Aorta (tissue), 4 donors: ENCODE measurements around the gene EPOP. TPM values are rescaled to one million over a fixed set of nuclear protein-coding genes. Genes with fewer than 3 reads are reported as not detected.

ENCODE experiments used
- microRNA-seq, 2 donors: library from miRNA; unstranded; fragments of <30 nt; microRNA quantifications; one replicate each; pipeline ENCODE4 v1.2.0, GENCODE V29; 2020
- polyA plus RNA-seq, 2 donors: library from polyadenylated mRNA; stranded (reverse); fragments of 200-250 nt; gene quantifications; one replicate each; pipeline ENCODE4 v1.2.3, GENCODE V29; 2013
- total RNA-seq, 2 donors: library from RNA; stranded (reverse); fragmentation: NEBNext Ultra II Directional; extraction: Animal tissue kit (Norgen Biotek cat#: 25700); gene quantifications; one replicate each; pipeline ENCODE4 v1.2.1, GENCODE V29; 2021
- donor health status: healthy with polysubstance abuse.
- donor health status: Bipolar disorder and iron deficiency.
- donor health status: DM: no; HTN: no; CAD: no.
- donor health status: DM: yes; HTN: yes; CAD: no.

Gene EPOP
- total and polyA plus RNA-seq, 4 donors, result 0.64 to 1.5 (median 1.3) TPM; not detected in 1

Small RNAs within 50 kb of the gene (microRNA-seq; reads per million reads assigned to microRNA genes)
- gene MIR4726, result 0 to 2.0 reads per million in 2 donors
- 0 reads per million in 2 donors for gene MIR4734

Other genes starting within 250 kb of the EPOP start
- gene ARHGAP23, start 246.5 kb downstream of the EPOP start, total RNA-seq, result 100 to 1,000 TPM; 110 to 126 TPM
- 10 to 100 TPM in 1 of 2 donors, 1 to 10 TPM in 1; 6.9 to 31.6 TPM for gene ARHGAP23, start 246.5 kb downstream of the EPOP start, polyA plus RNA-seq
- under 1 TPM; 0.84 to 0.99 TPM for gene SRCIN1, start 69.0 kb downstream of the EPOP start, total RNA-seq
- under 1 TPM; 0.38 to 0.41 TPM for gene SRCIN1, start 69.0 kb downstream of the EPOP start, polyA plus RNA-seq
- gene MLLT6, start 30.3 kb upstream of the EPOP start, total RNA-seq, result 100 to 1,000 TPM; 124 to 195 TPM
- 10 to 100 TPM; 28.7 to 70.1 TPM for gene MLLT6, start 30.3 kb upstream of the EPOP start, polyA plus RNA-seq
- gene CISD3, start 55.4 kb upstream of the EPOP start, total RNA-seq, result 10 to 100 TPM; 18.3 to 18.8 TPM
- 10 to 100 TPM; 42.4 to 59.0 TPM for gene CISD3, start 55.4 kb upstream of the EPOP start, polyA plus RNA-seq
- gene PCGF2, start 73.4 kb upstream of the EPOP start, total RNA-seq, result 10 to 100 TPM; 61.4 to 75.5 TPM
- 10 to 100 TPM; 32.8 to 33.2 TPM for gene PCGF2, start 73.4 kb upstream of the EPOP start, polyA plus RNA-seq
- gene PSMB3, start 77.8 kb upstream of the EPOP start, total RNA-seq, result 100 to 1,000 TPM in 1 of 2 donors, 10 to 100 TPM in 1; 99.9 to 109 TPM
- gene PSMB3, start 77.8 kb upstream of the EPOP start, polyA plus RNA-seq, result 100 to 1,000 TPM; 164 to 183 TPM
- 10 to 100 TPM; 32.4 to 48.4 TPM for gene PIP4K2B, start 124.6 kb upstream of the EPOP start, total RNA-seq
- gene PIP4K2B, start 124.6 kb upstream of the EPOP start, polyA plus RNA-seq, result 10 to 100 TPM in 1 of 2 donors, 1 to 10 TPM in 1; 9.6 to 26.1 TPM
- 10 to 100 TPM; 19.0 to 23.9 TPM for gene CWC25, start 150.4 kb upstream of the EPOP start, total RNA-seq
- 10 to 100 TPM in 1 of 2 donors, 1 to 10 TPM in 1; 7.1 to 32.7 TPM for gene CWC25, start 150.4 kb upstream of the EPOP start, polyA plus RNA-seq
- gene RPL23, start 178.8 kb upstream of the EPOP start, total RNA-seq, result 1,000 to 10,000 TPM; 1,147 to 1,150 TPM
- 1,000 to 10,000 TPM; 2,973 to 5,274 TPM for gene RPL23, start 178.8 kb upstream of the EPOP start, polyA plus RNA-seq
- gene LASP1, start 195.1 kb upstream of the EPOP start, total RNA-seq, result 100 to 1,000 TPM; 136 to 169 TPM
- 10 to 100 TPM; 68.5 to 78.9 TPM for gene LASP1, start 195.1 kb upstream of the EPOP start, polyA plus RNA-seq